Activated gamma-delta T cell treated with Interleukin-2 at 50 U/mL for 16 hours (primary cell): ENCODE results near the gene KLF13.

ENCODE experiments used
- DNase-seq: peaks from one replicate; pipeline ENCODE4 v3.0.0-alpha.2; 2020

Gene KLF13

GRCh38 chr15:31333820-31334219 is 7.2 kb downstream of the KLF13 start:
- no peak for DNase-seq

DNA sequence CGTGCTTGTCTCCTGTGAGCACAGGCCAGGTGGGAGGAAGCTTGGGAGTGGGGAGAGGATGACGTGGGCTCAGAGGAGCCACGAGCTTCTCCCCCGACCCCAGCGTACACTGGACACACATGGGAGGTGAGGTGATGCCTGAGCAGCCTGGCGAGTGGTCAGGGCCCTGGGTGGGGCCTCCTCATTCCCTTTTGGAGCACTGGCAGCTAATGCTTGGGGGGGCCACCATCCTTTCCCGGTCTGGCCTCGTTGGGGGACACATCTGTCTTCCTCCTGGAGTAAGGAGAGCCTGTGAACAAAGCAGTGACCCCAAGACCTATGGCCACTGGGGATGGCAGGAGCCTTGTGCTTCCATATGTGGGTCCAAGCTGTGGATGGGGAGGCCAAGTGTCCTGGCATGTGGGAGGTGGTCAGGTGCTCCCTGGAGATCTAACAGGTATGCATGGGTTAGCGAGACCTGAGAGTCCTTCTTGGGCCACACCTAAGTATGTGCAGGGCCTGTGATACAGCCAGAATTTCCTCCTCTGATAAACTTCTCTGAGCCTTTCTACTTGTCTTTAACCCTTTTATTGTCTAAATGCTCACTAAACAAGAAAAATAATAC is 9.5 kb downstream of the KLF13 start:
- no peak for DNase-seq

DNA sequence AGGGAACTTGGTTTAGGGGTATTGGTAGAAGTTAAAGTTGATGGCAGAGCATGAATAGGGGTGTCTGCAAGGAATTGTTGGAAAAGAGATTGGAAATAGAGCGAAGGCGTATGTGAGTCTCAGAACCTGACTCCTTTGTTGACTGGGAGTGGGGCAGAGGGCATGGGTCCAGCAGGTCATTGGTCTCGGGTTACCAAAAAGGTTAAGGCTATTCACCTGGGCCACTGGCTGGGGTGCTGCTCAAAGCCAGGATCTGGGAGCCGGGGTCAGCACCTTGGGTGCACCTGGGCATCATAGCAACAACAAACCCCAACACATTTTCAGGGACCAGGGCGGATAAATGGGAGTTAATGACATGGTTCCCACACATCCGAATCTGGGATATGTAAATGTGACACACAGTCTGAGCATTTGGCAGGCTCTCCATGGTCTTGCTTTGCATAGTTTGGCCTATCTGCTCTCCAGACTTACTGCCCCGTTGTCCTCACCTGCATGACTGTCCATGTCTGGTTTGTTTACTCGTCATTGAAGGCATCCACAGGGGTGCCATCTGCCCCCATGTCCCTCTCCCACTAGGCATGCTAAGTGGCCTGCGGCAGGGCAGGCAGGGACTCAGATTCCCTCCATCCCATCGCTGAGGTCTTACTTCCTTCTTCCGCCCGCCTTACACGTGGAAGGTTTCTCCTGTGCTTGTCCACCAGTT is 10.1 kb downstream of the KLF13 start:
- no peak for DNase-seq

GRCh38 chr15:31337352-31338031 is 10.9 kb downstream of the KLF13 start:
- no peak for DNase-seq

DNA sequence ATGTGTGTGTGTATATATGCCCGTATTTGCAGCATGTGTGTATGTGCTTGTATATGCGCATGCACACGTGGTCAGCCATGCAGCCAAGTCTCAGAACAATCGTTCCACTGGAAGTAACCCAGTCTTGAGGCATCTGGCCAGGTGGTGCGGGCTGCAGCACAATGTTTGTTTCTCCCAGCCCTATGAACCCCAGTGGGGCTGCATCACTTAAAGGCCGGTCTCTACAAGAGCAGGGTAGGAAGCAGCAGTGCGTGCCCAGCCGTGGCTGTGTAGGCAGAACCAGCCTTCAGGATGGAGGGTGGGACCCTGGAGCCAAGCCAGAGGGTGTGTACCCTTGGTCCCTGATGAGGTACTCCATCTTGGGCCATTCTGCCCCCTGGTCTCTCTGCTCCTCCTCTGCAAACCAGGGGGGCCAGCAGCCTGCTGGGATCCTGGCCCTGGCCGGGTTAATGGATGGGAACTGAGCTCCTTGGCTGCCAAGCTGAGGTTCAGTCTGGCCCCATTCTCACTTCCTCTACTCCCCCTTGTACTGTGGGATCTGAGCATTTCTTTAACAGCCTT is 11.8 kb downstream of the KLF13 start:
- DNase-seq = no peak

DNA sequence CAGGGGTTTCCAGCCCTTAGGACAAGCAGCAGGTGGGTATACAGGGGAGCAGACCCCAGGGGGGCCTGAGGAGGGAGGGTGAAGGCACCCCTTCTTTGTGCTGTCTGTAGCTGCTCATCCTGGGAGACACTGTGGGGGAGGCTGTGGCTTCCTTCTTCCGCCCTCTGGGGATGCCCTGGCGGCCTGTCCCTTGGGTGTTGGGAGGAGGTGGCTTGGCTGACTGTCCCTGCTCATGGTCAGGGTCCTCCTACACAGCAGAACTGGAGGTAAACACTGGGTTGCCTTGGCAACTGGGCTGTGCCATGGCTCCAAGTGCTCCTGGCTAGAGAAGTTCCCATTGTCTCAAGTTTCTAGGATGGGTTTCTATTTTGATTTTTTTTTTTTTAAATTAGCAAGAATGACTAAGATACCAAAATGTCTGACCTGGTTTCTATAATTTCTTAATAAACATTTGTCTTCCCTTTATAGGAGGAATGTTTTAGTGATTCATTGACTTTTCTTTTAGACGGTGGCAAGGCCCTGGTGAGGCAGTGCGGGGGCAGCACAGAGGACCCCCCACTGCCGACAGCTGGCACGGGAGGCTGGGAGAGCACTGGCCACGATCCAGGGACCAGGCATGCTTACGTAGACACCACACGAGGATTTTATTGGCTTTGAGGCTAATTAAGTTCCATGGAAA is 12.4 kb downstream of the KLF13 start:
- no peak for DNase-seq

DNA sequence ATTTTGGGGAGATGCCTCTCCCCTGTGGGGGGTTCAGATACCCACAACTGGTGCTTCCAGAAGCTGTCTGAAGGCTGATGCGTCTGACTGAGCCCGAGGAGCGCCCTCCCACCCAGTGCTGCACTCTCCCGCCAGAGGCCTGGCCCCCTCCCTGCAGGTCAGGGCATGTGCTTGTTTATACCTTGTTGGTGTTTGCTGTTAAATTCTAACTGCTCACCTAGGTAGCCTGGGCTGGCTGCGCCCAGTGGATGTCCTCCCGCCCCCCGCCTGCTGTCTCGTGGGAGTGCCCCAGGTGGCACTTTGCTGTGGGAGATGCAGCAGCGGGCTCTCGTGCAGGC is 12.9 kb downstream of the KLF13 start:
- no peak for DNase-seq

- no peak for DNase-seq
Measured at GRCh38 chr15:31340047-31340446, 13.4 kb downstream of the KLF13 start.

DNA sequence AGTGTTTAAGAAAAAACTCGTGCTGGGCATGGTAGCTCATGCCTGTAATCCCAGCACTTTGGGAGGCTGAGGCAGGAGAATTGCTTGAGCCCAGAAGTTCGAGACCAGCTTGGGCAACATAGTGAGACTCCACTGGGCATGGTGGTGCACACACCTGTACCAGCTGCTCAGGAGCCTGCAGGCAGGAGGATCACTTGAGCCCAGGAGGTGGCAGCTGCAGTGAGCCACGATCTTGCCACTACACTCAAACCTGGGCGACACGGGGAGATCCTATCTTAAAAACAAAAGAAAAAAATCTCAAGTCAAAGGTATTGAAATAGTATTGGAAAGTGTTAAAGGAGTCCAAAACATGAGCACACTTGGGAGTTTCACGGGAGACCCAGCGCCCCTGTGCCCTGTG is 14.0 kb downstream of the KLF13 start:
- no peak for DNase-seq

DNA sequence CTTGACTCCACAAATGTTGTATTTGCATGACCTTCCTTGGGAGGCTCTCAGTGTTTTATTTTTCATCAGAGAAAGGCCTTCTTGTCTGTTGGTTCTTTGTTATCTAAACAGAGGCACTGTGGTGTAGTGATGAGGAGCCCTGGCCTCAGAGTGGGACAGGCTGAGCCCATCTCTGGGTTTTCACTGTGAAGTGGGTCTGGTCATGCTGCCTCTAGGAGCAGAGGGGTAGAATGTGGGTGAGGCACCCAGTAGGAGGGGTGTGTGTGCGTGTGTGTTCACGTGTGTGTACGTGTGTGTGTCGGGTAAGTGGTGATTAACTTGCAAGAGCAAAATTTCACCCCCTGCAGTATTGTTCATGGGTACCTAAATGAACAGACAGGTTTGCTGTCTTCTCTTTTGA is 14.4 kb downstream of the KLF13 start:
- DNase-seq = no peak

DNA sequence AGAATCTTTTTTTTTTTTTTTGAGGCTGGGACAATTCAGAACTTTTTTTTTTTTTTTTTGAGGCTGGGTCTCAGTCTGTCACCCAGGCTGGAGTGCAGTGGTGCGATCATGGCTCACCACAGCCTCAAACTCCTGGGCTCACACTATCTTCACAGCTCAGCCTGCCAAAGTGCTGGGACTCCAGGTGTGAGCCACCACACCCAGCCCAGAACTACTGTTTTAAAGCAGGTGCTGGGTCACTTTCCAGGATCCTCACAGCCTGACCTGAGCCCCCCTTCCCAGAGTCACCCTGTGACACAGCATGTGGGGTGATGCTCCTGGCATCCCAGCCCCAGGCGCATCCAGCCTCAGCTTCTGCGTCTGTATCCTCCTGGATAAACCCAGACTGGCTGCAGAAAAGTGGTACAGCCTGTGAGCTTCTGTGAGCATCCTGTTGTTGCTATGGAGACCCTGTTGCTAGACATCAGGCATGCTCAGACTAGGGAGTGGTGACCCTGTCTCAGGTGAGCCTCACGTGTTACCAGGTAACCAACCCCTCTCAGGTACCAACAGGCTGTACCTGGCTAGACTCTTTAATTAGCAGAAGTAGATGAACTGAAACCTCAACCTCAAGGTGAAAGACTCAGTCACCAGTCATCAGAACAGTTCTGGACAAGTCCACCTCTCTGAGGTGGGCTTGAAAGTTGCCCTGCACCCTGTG is 15.0 kb downstream of the KLF13 start:
- peak; percentile 36 for DNase-seq

GRCh38 chr15:31342381-31342780 is 15.7 kb downstream of the KLF13 start:
- DNase-seq = no peak

- DNase-seq = no peak
Measured at GRCh38 chr15:31342781-31343626, 16.4 kb downstream of the KLF13 start.

DNA sequence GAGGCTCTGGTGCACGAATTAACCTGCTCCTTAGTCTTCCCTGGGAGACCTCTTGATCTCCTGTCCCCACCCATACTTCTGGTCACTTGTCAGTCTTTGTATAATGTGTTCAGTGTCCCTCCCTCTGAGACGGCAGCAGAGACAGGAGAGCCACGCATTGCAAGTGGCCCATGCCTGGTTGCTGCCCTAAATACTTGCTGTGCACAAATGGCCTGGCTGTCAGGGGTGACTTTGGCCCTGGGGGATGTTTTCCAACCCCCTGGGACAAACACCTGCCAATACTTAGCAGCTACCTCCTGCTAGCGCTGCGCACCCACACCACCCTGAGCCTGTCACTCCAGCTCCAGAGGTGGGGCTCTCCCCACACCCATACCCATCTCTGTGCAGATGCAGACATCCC is 17.2 kb downstream of the KLF13 start:
- DNase-seq = no peak

- DNase-seq = no peak
Measured at GRCh38 chr15:31344266-31344665, 17.6 kb downstream of the KLF13 start.

GRCh38 chr15:31344823-31345605 is 18.4 kb downstream of the KLF13 start:
- DNase-seq = no peak

DNA sequence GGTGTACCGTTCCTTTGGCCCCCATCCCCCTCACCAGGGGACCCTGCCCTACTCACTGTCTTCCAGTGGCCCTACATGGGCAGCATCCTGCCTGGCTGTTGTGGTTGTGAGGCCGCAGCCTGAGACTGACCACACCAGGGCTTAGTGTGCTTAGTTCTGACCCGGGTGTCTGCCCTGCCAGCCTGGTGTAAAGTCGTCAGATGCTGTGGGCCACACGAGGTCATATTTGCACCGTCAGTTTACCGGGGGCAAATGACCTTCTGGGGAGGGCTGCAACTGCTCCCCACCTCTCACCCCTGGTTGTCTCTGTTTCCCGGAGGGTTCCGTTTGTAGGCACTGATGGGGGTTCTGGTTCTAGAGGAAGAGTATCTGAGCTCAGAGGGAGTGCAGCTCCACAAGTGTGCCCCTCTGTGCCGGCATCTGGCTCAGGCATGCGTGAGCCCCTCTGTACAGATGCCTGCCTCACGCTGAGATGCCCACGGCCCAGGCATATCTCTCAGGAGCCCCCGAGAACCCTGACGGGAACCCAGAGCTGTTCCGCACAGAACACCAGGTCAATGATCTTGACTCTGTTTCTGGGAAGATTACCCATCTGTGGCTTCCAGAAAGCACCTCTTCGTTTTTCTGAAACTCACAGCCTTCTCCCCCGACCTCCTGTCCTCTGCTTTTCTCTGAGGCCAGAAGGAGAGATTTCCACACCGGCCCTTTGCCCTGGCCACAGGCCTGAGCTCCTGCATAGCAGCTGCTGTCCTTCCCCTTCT is 19.2 kb downstream of the KLF13 start:
- DNase-seq = no peak

DNA sequence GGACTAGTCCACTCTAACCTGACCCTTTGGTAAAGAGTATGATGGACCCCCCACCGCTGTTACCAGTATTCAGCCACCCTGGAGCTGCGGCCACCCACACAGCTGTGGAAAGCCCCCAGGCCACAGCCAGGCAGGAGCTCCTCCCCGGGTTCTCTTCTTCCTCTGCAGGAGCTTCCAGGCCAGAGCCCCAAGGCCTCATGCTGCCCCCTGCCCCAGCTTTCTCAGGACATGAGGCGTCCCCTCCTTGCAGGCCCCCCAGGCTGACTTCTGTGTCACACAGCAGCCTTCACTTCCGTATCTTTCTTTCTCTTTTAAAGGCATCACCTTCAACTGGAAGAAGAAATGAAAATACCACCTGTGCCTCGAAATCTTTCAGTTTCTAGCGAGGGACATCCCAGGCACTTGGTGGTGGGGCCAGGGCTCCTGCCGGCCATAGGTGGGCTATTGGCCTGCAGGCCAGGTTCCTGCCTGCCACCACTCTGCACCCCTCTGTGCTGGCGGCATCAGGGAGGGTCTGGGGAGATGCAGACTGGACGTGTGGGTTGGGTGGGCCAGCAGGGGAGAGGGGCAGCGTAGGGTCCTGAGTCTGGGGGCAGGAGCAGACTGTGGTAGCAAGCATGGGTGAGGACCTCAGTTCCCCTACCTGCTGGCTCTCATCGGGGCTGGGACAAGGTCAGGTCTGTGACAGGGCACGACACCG is 19.9 kb downstream of the KLF13 start:
- DNase-seq = no peak

GRCh38 chr15:31347067-31347975 is 20.7 kb downstream of the KLF13 start:
- DNase-seq = peak; percentile 87
